H1 (cell line): ENCODE measurements around the gene IGSF5. TPM values are rescaled to one million over a fixed set of nuclear protein-coding genes. Genes with fewer than 3 reads are reported as not detected.
A peak's percentile ranks its signal among the peaks of the same experiment; 100 is the strongest.

ENCODE experiments used
- CTCF ChIA-PET: fragments of 300-600 bp; sonication (Branson Sonifier 250); formaldehyde crosslinking; loops from one replicate; lab custom pipeline; 2021; ENCODE audit not compliant: partially characterized antibody; lab: Charles Lee
- POLR2A ChIA-PET: fragments of 300-600 bp; sonication (Branson Sonifier 250); formaldehyde crosslinking; loops from one replicate; lab custom pipeline; 2021; ENCODE audit warnings: inconsistent platforms; ENCODE audit not compliant: partially characterized antibody; lab: Charles Lee
- DNase-seq, 2 experiments: peaks; one replicate each; pipeline versions ENCODE4 v3.0.0 to v3.0.0-alpha.2; 2010 to 2022; ENCODE audit warnings: low spot score in 2 of 2, low read depth in 1 of 2, mixed read lengths in 1 of 2
- FAIRE-seq: peaks from 2 replicates; lab custom pipeline; 2011; peaks lifted over from hg19 to GRCh38; lab: Jason Lieb, UNC
- H2AFZ ChIP-seq: 2 replicates; pipeline ENCODE4 v1.8.1; 2012; ENCODE audit warnings: low read length, inconsistent platforms
- H2AK5ac ChIP-seq: 2 replicates; pipeline ENCODE4 v1.6.1; 2013; ENCODE audit warnings: low read depth, low read length
- H2BK120ac ChIP-seq: replicated peaks from 2 replicates; pipeline ENCODE3; 2013; ENCODE audit warnings: low read depth, low read length, inconsistent platforms
- H2BK12ac ChIP-seq: 2 replicates; pipeline ENCODE4 v1.6.1; 2013; ENCODE audit warnings: low read depth, low read length
- H2BK15ac ChIP-seq: 2 replicates; pipeline ENCODE4 v1.6.1; 2013; ENCODE audit warnings: low read length
- H2BK20ac ChIP-seq: 2 replicates; pipeline ENCODE4 v1.6.1; 2013; ENCODE audit warnings: low read length
- H2BK5ac ChIP-seq: 2 replicates; pipeline ENCODE4 v1.6.1; 2013; ENCODE audit warnings: low read depth, low read length
- H3K14ac ChIP-seq: 2 replicates; pipeline ENCODE4 v1.6.1; 2013; ENCODE audit warnings: inconsistent platforms; ENCODE audit not compliant: insufficient read length
- H3K18ac ChIP-seq: 2 replicates; pipeline ENCODE4 v1.6.1; 2013; ENCODE audit warnings: low read length; ENCODE audit errors: extremely low read depth
- H3K23ac ChIP-seq: 2 replicates; pipeline ENCODE4 v1.6.1; 2013; ENCODE audit warnings: inconsistent platforms; ENCODE audit not compliant: insufficient read length
- H3K23me2 ChIP-seq: 2 replicates; pipeline ENCODE4 v1.6.1; 2013; ENCODE audit warnings: low read depth, low read length
- H3K27ac ChIP-seq: 2 replicates; pipeline ENCODE4 v1.6.1; 2011; ENCODE audit warnings: low read depth, low read length, inconsistent platforms
- H3K27me3 ChIP-seq, 4 experiments: replicated peaks in 1 of 4; 1 replicate in 1 of 4; 2 replicates in 3 of 4; pipeline versions ENCODE4 v1.6.1 to v1.8.1; 2011 to 2013; ENCODE audit warnings: low read length in 3 of 4, mild to moderate bottlenecking in 3 of 4, inconsistent platforms in 2 of 4, mixed read lengths in 2 of 4, moderate library complexity in 1 of 4; ENCODE audit not compliant: control insufficient read depth in 3 of 4, insufficient read depth in 3 of 4; ENCODE audit errors: extremely low read depth in 1 of 4
- H3K36me3 ChIP-seq, 4 experiments: 2 replicates each; pipeline versions ENCODE4 v1.6.1 to v1.8.1; 2011 to 2013; ENCODE audit warnings: mild to moderate bottlenecking in 4 of 4, low read length in 3 of 4, moderate library complexity in 2 of 4, control low read depth in 1 of 4, inconsistent platforms in 1 of 4; ENCODE audit not compliant: insufficient read depth in 4 of 4, control insufficient read depth in 2 of 4
- H3K4ac ChIP-seq: replicated peaks from 2 replicates; pipeline ENCODE3; 2013; ENCODE audit warnings: low read length, low read depth, mixed read lengths, inconsistent platforms; ENCODE audit not compliant: insufficient read length
- H3K4me1 ChIP-seq, 4 experiments: replicated peaks in 1 of 4; 1 replicate in 1 of 4; 2 replicates in 3 of 4; pipeline versions ENCODE4 v1.6.1 to v1.8.1; 2011 to 2013; ENCODE audit warnings: low read length in 3 of 4, inconsistent platforms in 2 of 4, mixed read lengths in 1 of 4; ENCODE audit not compliant: insufficient read depth in 4 of 4, control insufficient read depth in 3 of 4
- H3K4me2 ChIP-seq, 2 experiments: 2 replicates each; pipeline versions ENCODE4 v1.6.1 to v1.8.1; 2011 to 2013; ENCODE audit warnings: low read depth in 2 of 2, low read length in 2 of 2, control low read depth in 1 of 2, inconsistent platforms in 1 of 2, mild to moderate bottlenecking in 1 of 2; ENCODE audit not compliant: insufficient read depth in 1 of 2
- H3K4me3 ChIP-seq, 4 experiments: fragments of 200-600, 300-600 bp in 1 of 4; sonication (generic), shearing (Covaris generic), sonication (Bioruptor Twin) in 1 of 4; 2 replicates each; pipeline versions ENCODE4 v1.5.1 to v1.8.1; 2011 to 2016; ENCODE audit warnings: low read length in 4 of 4, low read depth in 3 of 4, control low read depth in 2 of 4, inconsistent platforms in 2 of 4, mild to moderate bottlenecking in 2 of 4, mixed read lengths in 1 of 4, moderate library complexity in 1 of 4; ENCODE audit not compliant: insufficient read depth in 2 of 4; ENCODE audit errors: extremely low read depth in 1 of 4
- H3K56ac ChIP-seq: replicated peaks from 2 replicates; pipeline ENCODE3; 2013; ENCODE audit warnings: low read depth, mild to moderate bottlenecking, mixed read lengths, low read length, inconsistent platforms; ENCODE audit not compliant: insufficient read length
- H3K79me1 ChIP-seq: 2 replicates; pipeline ENCODE4 v1.6.1; 2013; ENCODE audit warnings: low read depth, low read length, control low read depth
- H3K79me2 ChIP-seq, 2 experiments: 2 replicates each; pipeline versions ENCODE4 v1.6.1 to v1.8.1; 2012 to 2013; ENCODE audit warnings: low read length in 2 of 2, mild to moderate bottlenecking in 2 of 2, inconsistent platforms in 1 of 2; ENCODE audit not compliant: insufficient read depth in 2 of 2, control insufficient read depth in 1 of 2
- H3K9ac ChIP-seq, 4 experiments: replicated peaks in 1 of 4; 1 replicate in 1 of 4; 2 replicates in 3 of 4; pipeline versions ENCODE4 v1.6.1 to v1.8.1; 2011 to 2013; ENCODE audit warnings: low read depth in 3 of 4, low read length in 3 of 4, control low read depth in 2 of 4, mild to moderate bottlenecking in 2 of 4, moderate library complexity in 2 of 4, inconsistent platforms in 1 of 4; ENCODE audit errors: extremely low read depth in 1 of 4
- H3K9me3 ChIP-seq, 2 experiments: 2 replicates each; pipeline versions ENCODE4 v1.6.1 to v1.8.1; 2012 to 2013; ENCODE audit warnings: mild to moderate bottlenecking in 2 of 2, moderate library complexity in 2 of 2, control low read depth in 1 of 2, inconsistent platforms in 1 of 2, low read depth in 1 of 2, low read length in 1 of 2, mixed read lengths in 1 of 2; ENCODE audit not compliant: insufficient read depth in 2 of 2
- H4K20me1 ChIP-seq, 2 experiments: replicated peaks in 1 of 2; 2 replicates each; pipeline versions ENCODE3 to v1.8.1; 2011 to 2013; ENCODE audit warnings: inconsistent platforms in 2 of 2, low read length in 2 of 2, mild to moderate bottlenecking in 1 of 2; ENCODE audit not compliant: insufficient read depth in 2 of 2, control insufficient read depth in 1 of 2
- H4K5ac ChIP-seq: 2 replicates; pipeline ENCODE4 v1.6.1; 2013; ENCODE audit warnings: low read length, low read depth, mixed read lengths, inconsistent platforms; ENCODE audit not compliant: insufficient read length
- H4K8ac ChIP-seq: 2 replicates; pipeline ENCODE4 v1.8.0; 2013; ENCODE audit warnings: mild to moderate bottlenecking, moderate library complexity, low read length, inconsistent platforms; ENCODE audit not compliant: insufficient read depth; ENCODE audit errors: extremely low read depth
- H4K91ac ChIP-seq: replicated peaks from 2 replicates; pipeline ENCODE3; 2013; ENCODE audit warnings: low read length, mixed read lengths, inconsistent platforms; ENCODE audit not compliant: insufficient read length
- BRCA1 ChIP-seq: IDR thresholded peaks from 2 replicates; pipeline ENCODE4 v1.6.1; 2012; ENCODE audit warnings: low read depth, low read length, improper control_type of control experiment
- CEBPB ChIP-seq: IDR thresholded peaks from 2 replicates; pipeline ENCODE4 v1.6.1; 2012; ENCODE audit warnings: low read depth, low read length
- GTF2F1 ChIP-seq: IDR thresholded peaks from 2 replicates; pipeline ENCODE4 v1.6.1; 2012; ENCODE audit warnings: low read depth, low read length, improper control_type of control experiment, borderline replicate concordance
- KDM1A ChIP-seq: fragments of 200-600, 300-600 bp; sonication (generic); IDR thresholded peaks from 2 replicates; pipeline ENCODE4 v1.7.1; 2016; ENCODE audit warnings: mild to moderate bottlenecking, low read length, borderline replicate concordance
- NRF1 ChIP-seq: IDR thresholded peaks from 2 replicates; pipeline ENCODE4 v1.6.1; 2011; ENCODE audit warnings: mild to moderate bottlenecking, low read depth, low read length, improper control_type of control experiment
- PHF8 ChIP-seq: fragments of 200-600 bp; sonication (generic); conservative IDR thresholded peaks from 2 replicates; pipeline ENCODE4 v1.7.1; 2012; ENCODE audit warnings: low read depth, mild to moderate bottlenecking, inconsistent platforms, low read length, moderate library complexity
- POU5F1 ChIP-seq: IDR thresholded peaks from 2 replicates; pipeline ENCODE4 v1.6.1; 2011; ENCODE audit warnings: low read depth, mild to moderate bottlenecking, low read length, moderate library complexity
- RAD21 ChIP-seq, 2 experiments: IDR thresholded peaks in 1 of 2; conservative IDR thresholded peaks in 1 of 2; 2 replicates each; pipeline ENCODE4 v1.6.1; 2011; ENCODE audit warnings: low read depth in 2 of 2, low read length in 2 of 2, improper control_type of control experiment in 1 of 2, inconsistent platforms in 1 of 2, mild to moderate bottlenecking in 1 of 2, moderate library complexity in 1 of 2
- SIRT6 ChIP-seq: IDR thresholded peaks from one replicate; pipeline ENCODE4 v1.7.1; 2012; ENCODE audit warnings: low read length, inconsistent platforms
- TCF12 ChIP-seq: IDR thresholded peaks from 2 replicates; pipeline ENCODE4 v1.6.1; 2011; ENCODE audit warnings: low read depth, mild to moderate bottlenecking, low read length
- YY1 ChIP-seq: IDR thresholded peaks from 2 replicates; pipeline ENCODE4 v1.6.1; 2011; ENCODE audit warnings: low read depth, mild to moderate bottlenecking, low read length
- WGBS, 2 experiments: shearing (Covaris generic) in 1 of 2; methylation state at CpG; one replicate each; pipeline versions ENCODE4 v1.1.6 to v1.1.7; 2013 to 2015; ENCODE audit warnings: low lambda C conversion rate in 2 of 2, mixed read lengths in 2 of 2, inconsistent platforms in 1 of 2, low coverage in 1 of 2, missing lambda C conversion rate in 1 of 2; ENCODE audit not compliant: insufficient replicate concordance in 2 of 2, insufficient coverage in 1 of 2, insufficient read length in 1 of 2; ENCODE audit errors: extremely low coverage in 1 of 2, missing lambda C conversion rate in 1 of 2; 5-methylcytosine and 5-hydroxymethylcytosine counted together
- polyA plus RNA-seq, 7 experiments: library from polyadenylated mRNA; depleted of rRNA in 3 of 7; stranded (reverse) in 5 of 7; unstranded in 2 of 7; fragments of >200 nt in 5 of 7; fragments of 200-250 nt in 2 of 7; gene quantifications; 1 replicate in 5 of 7; 2 replicates in 1 of 7; 4 replicates in 1 of 7; pipeline versions ENCODE4 v1.2.1 to v1.2.3, GENCODE V29; 2011 to 2013; ENCODE audit warnings: missing spikeins in 2 of 7, mixed read lengths in 2 of 7
- total RNA-seq: library from RNA; stranded (reverse); fragmentation: NEBNext Ultra II Directional; extraction: Animal tissue kit (Norgen Biotek cat#: 25700); gene quantifications from 2 replicates; pipeline ENCODE4 v1.2.1, GENCODE V29; 2021
- TF ChIP-seq, protein P1 (sequence below): IDR thresholded peaks from 2 replicates; pipeline ENCODE4 v1.6.1; 2012; ENCODE audit warnings: inconsistent platforms

IGSF5 gene
- total and polyA plus RNA-seq, 2 of the 8 experiments (the other 6 are each of a cell fraction or from before 2014, with no cell fraction given), result 4.4 to 5.4 TPM

- no peak overlapping the region for H3K4me3 ChIP-seq
- H3K4ac ChIP-seq, result no peak overlapping the region
- CTCF ChIA-PET, result interaction anchor here (0.6 to 3.2 kb wide), 4 partner anchors 17 to 1220 kb away, joined by 3 to 26 read pairs (median 8); partner anchors contain the start of gene PCP4
- H2AK5ac ChIP-seq, result no peak overlapping the region
- POLR2A ChIA-PET, result no interaction called here
- H4K91ac ChIP-seq, result no peak overlapping the region
- H3K4me2 ChIP-seq, result no peak overlapping the region
- no peaks in the 10 kb centered on the region for H3K79me1 ChIP-seq
- H3K4me1 ChIP-seq, result 0 out of 7 replicates have a peak, but pooled peaks cover 0 to 4% (median 0%) of the 10 kb centered on the region in 4 experiments
- no peak overlapping the region for H3K9ac ChIP-seq
- H2BK120ac ChIP-seq, result no peak overlapping the region
- H2AFZ ChIP-seq, result no peak overlapping the region
- 0 out of 2 replicates have a peak overlapping the region, but pooled peaks have one; percentile 7 for H4K8ac ChIP-seq
- no peak overlapping the region for H3K14ac ChIP-seq
- H3K23ac ChIP-seq, result no peak overlapping the region
- FAIRE-seq (no peak), DNase-seq (no peak)
- H3K9me3 ChIP-seq, result no peaks in the 10 kb centered on the region; a peak in 1 of 4 replicates
- H3K79me2 ChIP-seq, result no peaks in the 10 kb centered on the region
- H4K5ac ChIP-seq, result no peak overlapping the region
- WGBS, 2 experiments, result 74% methylated on average over 2 of the region's 2 CpGs; no CpG with 5 or more reads in 1 of the 2 experiments
- H2BK5ac ChIP-seq, result 0 out of 2 replicates have a peak overlapping the region, but pooled peaks have one; percentile 50
- H2BK12ac ChIP-seq, result no peak overlapping the region
- H4K20me1 ChIP-seq, result no peaks in the 10 kb centered on the region
- no peak overlapping the region for H2BK20ac ChIP-seq
- peaks cover 2% of the 10 kb centered on the region; the same call in 1 of the 2 replicates for H3K23me2 ChIP-seq
- H3K27me3 ChIP-seq, result no peaks in the 10 kb centered on the region
- no peak overlapping the region for H3K56ac ChIP-seq
- no peak overlapping the region; the same call in 1 of the 2 replicates for H3K18ac ChIP-seq
- H3K27ac ChIP-seq, result no peak overlapping the region
- no peaks in the 10 kb centered on the region; a peak in 1 of 8 replicates for H3K36me3 ChIP-seq
- H2BK15ac ChIP-seq, result no peak overlapping the region
- no peak for TF ChIP-seq POU5F1
- no peak for TF ChIP-seq TCF12
- TF ChIP-seq KDM1A, result no peak
- no peak for TF ChIP-seq NRF1
- TF ChIP-seq CEBPB, result no peak
- no peak for TF ChIP-seq SIRT6
- TF ChIP-seq PHF8, result no peak
- TF ChIP-seq RAD21 (IDR thresholded peaks at IDR 0.05 in 1 of 2, conservative IDR thresholded peaks at IDR 0.05 in 1 of 2; ENCODE audit: low read depth in 2 of 2, low read length in 2 of 2), result no peak
- no peak for TF ChIP-seq BRCA1
- TF ChIP-seq, protein P1, sequence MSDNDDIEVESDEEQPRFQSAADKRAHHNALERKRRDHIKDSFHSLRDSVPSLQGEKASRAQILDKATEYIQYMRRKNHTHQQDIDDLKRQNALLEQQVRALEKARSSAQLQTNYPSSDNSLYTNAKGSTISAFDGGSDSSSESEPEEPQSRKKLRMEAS, result no peak
- no peak for TF ChIP-seq YY1
- no peak for TF ChIP-seq GTF2F1
Measured at GRCh38 chr21:39850333-39850732, 105.3 kb downstream of the IGSF5 start.
